Posterior vena cava (tissue), 2 donors: ENCODE data around the gene YBEY. TPM values are rescaled to one million over a fixed set of nuclear protein-coding genes. Genes with fewer than 3 reads are reported as not detected.

Experiments used
- DNase-seq: peaks from one replicate; pipeline ENCODE4 v3.0.0-alpha.2; 2020; ENCODE audit warnings: low spot score
- intact Hi-C, 2 donors: fragments of 100-400 bp; cut with DNase I; formaldehyde crosslinking; loops; one replicate each; pipeline versions ENCODE4 v1.14.1 to v1.14.2; 2022 to 2023
- total RNA-seq, 2 donors: library from RNA; stranded (reverse); fragmentation: NEBNext Ultra II Directional; extraction: Animal tissue kit (Norgen Biotek cat#: 25700); gene quantifications; one replicate each; pipeline ENCODE4 v1.2.1, GENCODE V29; 2021
- donor health status: DM: yes; HTN: yes; CAD: no.
- donor health status: DM: yes; HTN: yes; CAD: no.

The YBEY gene
- total RNA-seq, 2 donors from 2014 or later, result 8.4 to 9.3 TPM

DNA sequence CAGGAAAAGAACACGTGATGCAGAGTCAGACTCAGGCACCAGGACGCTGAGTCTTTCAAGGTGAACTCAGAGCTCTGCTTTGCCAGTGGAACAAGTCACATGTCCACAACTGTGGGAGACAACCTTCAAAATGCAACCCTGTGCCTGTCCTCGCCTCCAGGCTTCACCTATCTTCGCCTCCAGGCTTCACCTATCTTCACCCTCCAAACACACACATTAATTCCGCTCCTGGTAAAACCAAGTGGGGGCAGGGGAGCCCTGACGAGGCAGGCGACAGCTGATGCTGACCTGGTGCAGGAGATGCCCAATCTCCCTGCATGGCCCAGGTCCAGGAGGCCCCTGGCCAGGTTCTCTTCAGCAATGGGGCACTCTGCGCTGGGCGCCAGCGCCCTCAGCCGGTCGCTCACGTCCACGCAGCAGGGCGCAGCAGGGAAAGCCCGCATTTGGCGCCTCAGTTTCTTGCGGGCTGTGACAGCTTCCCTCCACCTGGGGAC lies 29.6 kb upstream of the YBEY start:
- intact Hi-C loops, result no loop called here
- no peak for DNase-seq

DNA sequence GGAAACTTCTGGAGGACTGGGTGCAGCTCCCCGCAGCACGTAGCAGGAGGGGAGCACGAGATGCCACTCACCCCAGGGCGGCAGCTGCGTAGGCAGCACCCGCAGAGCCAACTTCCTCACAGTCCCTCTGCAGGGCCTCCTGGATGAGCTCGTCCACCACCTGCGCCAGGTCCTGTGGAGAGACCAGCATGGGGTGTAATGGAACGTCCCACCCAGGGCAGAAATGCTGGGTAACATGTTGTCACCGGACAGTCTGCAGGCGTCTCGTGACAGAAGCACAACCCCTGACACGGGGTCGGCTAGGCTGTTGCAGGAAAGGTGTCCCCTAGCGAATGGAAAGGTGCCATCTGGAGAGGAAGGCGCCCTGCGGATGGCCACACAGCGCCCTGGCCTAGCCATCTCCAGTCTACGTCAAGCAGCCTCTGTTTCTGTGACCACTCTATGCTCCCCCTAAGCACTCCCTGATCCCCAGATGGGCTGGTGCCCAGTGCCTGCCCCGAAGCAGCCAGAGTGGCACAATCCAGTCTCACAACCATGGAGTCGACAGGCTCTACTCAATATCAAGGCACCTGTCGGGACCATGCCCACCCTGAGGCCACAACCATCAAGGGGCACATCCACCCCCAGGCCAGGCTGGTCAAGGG lies 22.0 kb upstream of the YBEY start:
- intact Hi-C loops, result no loop called here

DNA sequence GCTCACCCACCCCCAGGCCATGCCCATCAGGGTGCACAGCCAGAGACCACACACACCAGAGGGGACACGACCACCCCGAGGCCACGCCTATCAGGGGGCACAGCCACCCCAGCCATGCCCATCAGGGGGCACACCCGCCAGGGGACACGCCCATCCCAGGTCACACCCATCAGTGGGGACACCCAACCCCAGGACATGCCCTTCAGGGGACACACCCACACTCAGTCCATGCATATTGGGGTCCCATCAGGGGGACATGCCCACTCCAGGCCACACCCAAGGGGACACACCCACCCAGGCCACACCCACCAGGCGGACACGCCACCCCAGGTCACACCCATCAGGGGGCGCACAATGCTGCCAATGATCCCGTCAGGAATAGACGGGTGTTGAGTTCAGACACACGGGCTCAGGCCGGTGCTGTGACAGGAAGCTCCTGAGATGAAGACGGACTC lies 21.4 kb upstream of the YBEY start:
- DNase-seq, result no peak
- intact Hi-C loops, result no loop called here

More for the DNA sequence above, 22.0 kb upstream of the YBEY start:
- DNase-seq, result no peak

DNA sequence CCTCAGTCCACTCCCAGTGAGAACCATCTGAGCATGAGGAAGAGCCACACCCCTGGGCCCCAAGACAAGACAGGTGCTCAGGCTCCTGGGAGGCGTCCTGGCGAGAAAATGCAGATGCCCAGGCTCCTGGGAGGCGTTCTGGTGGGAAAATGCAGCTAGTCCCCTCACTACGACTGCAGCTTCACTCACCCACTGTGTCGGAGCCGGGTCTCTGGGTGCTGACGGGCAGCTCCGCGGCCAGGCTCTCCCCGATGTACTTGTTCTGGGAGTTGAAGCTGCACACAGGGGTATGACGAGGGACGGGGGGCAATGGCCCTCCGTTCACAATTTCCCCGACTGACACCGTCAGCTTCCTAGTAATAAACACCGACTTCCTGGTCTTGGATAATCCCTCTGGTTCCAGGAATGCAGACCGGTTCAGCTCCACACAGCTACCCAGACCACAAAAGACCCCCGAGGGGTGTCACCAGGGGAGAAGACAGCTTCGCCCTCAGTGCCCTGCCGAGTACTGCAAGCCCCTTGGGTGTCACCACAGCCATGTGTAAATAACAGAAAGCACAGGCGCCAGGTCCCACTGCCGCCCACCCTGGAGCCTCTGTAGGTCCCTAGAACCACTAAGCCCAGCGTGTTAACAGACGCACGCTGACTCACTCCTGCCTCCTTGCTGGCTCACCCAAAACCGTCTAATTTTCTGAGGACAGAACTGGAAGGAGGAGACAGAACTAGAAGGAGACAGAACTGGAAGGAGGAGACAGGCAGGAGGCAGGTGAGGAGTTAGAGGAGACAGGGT lies 20.2 kb upstream of the YBEY start:
- DNase-seq, result no peak
- intact Hi-C loops, result no loop called here

DNA sequence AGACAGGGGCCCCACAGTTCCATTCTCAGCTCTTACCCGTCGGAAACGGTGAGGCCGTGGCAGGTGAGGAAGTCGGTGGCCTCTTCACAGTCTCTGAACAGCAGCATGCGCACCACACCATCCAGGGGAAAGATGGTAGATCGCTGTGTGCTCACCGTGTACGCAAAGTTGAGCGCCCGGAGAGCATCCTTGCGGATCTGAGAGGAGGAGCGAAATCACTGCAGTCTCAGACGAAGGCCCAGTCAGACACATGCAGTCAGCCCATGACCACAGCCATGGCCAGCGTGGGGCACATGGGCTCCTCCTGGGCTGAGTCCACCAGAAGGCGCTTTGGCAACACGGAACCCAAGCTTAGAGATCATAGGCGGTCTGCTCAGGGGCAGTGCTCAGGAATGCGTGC lies 19.2 kb upstream of the YBEY start:
- intact Hi-C loops, result no loop called here
- DNase-seq, result no peak

DNA sequence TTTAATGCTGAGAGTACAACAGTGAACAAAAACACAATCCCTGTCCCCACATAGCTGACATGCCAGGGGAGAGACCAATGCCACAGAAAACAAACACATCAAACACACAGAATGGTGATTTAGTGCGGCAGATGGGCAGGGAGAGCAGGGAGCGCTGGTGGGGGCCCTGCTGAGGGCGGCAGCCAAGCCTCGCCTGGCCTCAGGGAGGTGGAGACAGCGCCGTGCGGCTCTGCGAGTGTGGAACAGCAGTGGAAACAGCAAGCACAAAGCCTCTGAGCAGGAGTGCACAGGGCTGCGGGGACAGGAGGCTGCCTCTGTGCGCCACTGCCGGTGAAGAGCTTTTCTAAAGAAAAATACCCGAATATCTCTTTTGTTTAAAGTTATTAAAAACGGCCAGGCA lies 17.8 kb upstream of the YBEY start:
- intact Hi-C loops, result no loop called here
- no peak for DNase-seq

DNA sequence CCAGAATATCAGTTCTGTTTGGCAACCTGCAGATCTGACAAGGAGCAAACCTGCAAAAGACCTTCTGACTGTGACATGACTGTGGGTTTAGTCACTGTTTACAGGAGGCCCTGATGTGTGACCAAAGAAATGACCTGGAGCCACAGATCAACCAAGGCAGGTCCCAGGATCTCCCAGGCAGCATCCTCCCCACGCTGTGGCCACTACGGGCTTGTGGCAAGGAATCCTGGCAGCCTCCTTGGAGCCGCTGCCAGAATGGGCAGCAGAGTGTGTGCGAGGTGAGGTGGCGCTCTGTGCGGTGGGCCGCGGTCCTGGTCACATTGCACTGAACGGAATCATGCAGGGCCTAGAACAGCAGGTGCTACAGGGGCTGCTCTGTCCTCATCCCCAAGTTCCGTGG lies 16.7 kb upstream of the YBEY start:
- intact Hi-C loops, result no loop called here
- DNase-seq, result no peak

DNA sequence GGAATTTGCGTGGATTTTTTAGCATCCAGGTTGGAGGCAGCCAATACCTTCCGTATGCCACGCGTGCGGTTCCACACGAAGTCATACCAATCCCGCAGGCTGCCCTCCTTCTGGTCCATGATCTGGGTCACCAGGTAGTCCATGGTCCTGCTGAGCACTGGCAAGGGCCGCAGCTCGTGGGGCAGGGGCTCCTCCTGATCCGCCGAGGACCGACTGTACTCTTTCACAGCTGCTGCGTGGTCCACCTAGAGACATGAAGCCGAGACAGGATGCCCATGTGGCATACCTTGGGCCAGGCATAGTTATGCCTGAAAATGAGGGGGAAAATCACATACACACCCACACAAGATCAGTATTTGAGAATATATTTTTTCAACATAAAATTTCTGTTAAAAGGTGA lies 12.8 kb upstream of the YBEY start:
- intact Hi-C loops, result no loop called here
- no peak for DNase-seq

DNA sequence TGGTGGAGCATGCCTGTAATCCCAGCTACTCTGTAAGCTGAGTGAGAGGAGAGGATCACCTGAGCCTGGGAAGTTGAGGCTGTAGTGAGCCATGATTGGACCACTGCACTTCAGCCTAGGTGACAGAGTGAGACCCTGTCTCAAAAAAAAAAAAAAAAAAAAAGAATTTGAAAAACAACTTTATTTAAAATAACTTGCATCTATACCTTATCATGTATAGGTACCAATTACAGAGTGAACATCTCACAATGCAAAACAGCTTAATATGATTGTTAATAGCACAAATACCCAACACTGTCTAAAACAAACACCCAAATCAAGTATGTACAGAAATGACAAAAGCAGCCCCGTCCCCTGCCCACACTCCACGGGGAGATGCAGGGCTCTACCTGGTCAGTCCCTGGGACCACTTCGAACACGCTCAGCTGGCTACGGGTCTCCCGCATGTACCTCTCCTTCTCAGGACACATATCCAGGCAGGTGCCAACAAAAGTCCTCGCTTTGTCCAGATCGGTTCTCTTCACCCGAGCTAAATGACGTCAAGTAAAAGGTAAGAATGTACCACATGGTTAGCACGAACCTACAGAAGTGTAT lies 11.2 kb upstream of the YBEY start:
- no peak for DNase-seq
- intact Hi-C loops, result no loop called here

DNA sequence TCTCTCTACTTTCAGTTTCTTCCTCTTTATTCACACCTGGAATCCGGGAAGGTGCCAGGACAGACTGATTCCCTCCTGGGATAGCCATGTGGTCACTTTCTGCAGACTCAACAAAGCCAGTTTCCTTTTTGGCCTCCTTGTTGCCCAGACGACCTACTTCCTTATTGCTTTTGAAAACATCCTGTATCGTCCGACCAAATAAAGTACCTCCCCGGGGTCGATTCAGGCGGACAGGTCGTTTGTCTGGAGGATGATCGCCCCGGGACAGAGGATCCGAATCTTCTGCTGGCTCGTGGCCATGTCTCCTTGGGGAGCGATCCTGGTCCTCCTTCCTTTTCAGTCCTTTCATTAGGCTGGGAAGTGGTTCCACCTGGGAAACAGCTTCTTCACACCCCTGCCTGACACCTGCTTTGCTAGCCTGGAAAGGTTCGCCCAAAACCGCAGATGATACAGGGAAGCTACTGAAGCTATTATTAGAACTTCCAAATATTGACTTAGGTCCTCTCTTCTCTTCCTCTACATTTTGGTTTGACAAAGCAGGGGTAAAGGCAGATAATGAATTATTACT lies 2.0 kb upstream of the YBEY start:
- DNase-seq, result no peak
- intact Hi-C loops, result loop anchor here (10.0 kb wide), 2 partner anchors 109 to 339 kb away; no protein-coding TSS in a partner anchor

DNA sequence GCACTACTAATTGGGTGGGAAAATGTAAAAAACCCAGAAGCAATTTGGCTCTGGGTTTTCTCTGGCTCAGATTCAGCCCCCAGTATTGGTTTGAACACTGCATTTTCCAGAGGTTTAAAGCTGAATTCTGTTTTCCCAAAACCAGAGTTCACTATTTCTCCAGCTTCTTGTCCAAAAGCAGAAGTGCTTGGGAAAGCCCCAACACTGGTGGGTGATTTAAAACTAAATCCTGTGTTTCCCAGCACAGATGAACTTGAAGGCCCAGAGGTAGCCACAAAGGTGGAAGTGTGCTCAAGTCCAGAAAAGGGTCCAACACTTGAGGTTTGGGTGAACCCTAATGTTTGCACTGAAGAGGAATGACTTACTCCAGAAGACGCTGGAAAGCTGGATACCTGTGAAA lies 1.4 kb upstream of the YBEY start:
- no peak for DNase-seq
- intact Hi-C loops, result loop anchor here (10.0 kb wide), 2 partner anchors 110 to 340 kb away; no protein-coding TSS in a partner anchor

DNA sequence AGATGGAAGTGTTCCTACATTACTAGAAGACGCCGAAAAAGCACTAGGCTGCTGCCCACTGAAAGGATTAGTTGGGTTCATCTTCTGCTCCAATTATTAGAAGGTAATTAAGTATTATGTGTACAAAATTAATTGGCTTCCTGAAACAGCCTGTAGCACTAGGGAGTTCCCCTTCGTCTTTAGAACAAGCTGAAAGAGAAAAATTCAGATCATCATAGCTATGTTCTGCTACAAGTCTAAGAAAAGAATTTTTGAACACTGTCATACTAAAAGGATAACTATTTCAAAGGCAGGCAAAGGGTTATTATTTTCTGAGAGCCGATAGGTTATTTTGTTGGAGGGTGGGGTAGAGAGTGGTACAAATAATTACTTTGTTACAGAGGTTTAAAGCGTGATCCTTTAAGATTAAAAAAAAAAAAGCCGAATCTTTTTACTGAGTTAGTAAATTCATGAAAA lies 908 bp upstream of the YBEY start, which contains the start of gene MCM3AP:
TSS of gene MCM3AP (minus strand) at position 406 of the 456 bp plus-strand sequence. CDS start at position 81, 325 bp downstream.
- no peak for DNase-seq
- intact Hi-C loops, result loop anchor here (10.0 kb wide), 2 partner anchors 110 to 340 kb away; no protein-coding TSS in a partner anchor

DNA sequence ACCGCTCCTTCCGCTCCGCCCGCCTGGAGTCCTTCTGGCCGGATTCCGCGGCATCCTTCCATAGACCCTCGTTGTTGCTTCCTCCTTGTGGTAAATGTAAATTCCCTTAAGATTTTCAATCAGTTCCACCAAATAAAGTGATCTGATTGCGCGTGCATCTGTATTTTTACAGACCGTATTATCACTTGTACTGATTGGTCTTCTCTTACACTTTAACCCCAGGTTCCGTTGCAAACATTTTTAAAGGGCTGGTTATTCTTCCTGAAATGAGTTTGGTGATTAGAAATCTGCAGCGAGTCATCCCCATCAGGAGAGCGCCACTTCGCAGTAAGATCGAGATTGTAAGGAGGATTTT lies 483 bp downstream of the YBEY start:
- intact Hi-C loops, result loop anchor here (10.0 kb wide), 2 partner anchors 112 to 342 kb away; no protein-coding TSS in a partner anchor
- no peak for DNase-seq

DNA sequence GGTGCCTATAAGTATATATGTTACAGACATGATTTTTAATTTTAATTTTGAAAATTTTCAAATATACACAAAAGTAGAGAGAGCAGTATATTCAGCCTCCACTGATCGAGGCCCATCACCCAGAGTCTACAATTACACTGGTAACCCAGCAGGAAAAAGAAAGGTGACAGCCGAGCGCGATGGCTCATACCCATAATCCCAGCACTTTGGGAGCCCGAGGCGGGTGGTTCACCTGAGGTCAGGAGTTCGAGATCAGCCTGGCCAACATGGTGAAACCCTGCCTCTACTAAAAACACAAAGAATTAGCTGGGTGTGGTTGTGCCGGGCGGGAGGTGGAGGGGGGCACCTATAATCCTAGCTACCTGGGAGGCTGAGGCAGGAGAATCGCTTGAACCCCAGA lies 1.4 kb downstream of the YBEY start:
- no peak for DNase-seq
- intact Hi-C loops, result loop anchor here (10.0 kb wide), 2 partner anchors 113 to 343 kb away; no protein-coding TSS in a partner anchor

DNA sequence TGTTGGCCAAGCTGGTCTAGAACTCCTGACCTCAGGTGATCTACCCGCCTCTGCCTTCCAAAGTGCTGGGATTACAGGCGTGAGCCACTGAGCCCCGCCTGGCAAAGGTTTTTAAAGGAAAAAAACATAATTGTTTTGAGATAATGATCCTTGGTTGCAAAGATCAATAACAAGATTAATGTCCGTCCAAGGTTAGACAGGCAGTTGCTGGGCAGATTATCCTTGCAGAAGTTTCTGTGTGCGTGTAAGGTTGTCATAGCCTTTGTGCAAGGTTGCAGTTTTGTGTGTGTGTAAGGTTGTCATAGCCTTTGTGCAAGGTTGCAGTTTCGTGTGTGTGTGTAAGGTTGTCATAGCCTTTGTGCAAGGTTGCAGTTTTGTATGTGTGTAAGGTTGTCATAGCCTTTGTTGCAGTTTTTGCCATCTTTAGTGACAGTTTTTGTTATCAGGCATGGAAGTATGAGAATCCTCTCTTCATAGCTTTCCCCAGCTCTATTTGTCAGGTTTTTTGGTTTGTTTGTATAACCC lies 3.6 kb downstream of the YBEY start:
- no peak for DNase-seq
- intact Hi-C loops, result loop anchor here (10.0 kb wide), 2 partner anchors 115 to 345 kb away; no protein-coding TSS in a partner anchor

DNA sequence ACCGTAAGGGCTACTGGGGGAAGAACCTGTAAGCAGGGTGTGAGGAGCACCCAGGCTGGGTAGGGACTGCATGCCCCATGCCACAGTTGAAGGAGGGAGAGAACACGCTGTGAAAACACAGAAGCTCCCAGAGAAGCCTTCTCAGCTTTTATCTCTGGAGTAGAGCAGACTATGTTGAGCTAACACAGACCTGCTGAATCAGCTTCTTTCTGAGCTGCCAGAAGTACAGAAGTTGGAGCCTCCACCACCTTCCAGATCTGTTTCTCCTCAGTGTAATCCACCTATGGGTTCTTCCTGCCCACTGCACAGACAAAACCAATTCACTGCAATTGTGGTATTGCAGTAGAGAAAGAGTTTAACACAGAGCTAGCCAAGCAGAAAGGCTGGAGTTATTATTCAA lies 5.4 kb downstream of the YBEY start:
- no peak for DNase-seq
- intact Hi-C loops, result no loop called here

DNA sequence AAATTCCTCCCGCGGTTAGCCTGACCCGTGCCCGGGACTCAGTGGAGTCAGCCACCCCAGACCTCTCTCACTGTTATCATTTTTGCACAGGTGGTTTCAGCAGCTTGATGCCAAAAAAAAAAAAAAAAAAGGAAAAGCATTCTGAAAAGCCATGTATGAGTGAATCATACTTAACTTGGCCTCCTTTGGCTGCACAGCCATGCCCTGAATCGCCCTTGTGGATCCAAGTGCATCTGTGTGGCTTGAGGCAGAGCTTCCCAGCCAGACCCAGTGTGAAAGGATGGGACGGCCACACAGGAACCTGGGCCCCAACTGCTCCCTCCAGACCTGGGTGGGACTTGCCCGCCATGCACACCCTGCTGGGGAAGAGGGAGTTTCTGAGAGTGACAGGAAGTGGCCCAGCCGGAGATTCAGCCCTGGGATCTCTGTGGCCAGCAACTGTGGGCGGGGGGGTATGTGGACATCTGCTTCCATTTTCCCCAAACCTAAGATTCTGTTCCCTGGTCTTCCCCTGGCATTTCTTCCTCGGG lies 8.6 kb downstream of the YBEY start:
- intact Hi-C loops, result no loop called here
- DNase-seq, result no peak

DNA sequence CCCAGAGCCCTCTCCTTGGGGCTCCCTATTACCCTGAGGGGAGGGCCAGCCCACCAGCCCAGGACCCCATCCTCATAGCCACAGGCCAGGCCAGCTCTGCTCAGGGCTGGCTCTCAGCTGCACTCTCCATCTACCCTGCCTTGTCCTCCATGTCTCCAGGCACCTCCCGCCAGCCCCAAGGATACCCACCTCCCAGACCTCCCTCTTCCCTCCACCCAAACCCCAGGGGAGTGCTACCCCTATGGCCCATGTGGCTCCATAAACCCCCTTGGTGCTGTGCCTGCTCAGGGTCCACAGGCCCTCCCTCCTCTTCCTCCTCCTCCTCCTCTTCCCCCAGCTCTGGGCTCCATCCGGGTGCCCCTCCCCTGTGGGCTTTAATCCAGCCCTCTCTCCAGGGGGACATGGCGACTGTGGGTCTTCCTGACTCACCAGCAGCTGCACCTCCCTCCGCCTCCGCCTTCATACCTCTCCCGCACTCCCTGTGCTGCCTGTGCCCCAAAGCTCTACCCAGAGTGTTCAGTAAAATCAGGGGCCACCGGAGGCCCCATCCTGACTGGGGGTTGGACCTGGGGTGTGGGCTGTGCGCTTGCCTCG lies 9.1 kb downstream of the YBEY start:
- intact Hi-C loops, result no loop called here

More for the DNA sequence above, 9.1 kb downstream of the YBEY start:
- no peak for DNase-seq
